Esophagus squamous epithelium (tissue), 5 donors: ENCODE measurements around the gene KRT13. TPM values are rescaled to one million over a fixed set of nuclear protein-coding genes. Genes with fewer than 3 reads are reported as not detected.

ENCODE experiments used
- DNase-seq: peaks from one replicate; lab custom pipeline; 2025; lab: John Stamatoyannopoulos, UW
- H3K27ac ChIP-seq, 4 donors: fragments of 200-600 bp; sonication (generic); one replicate each; pipeline ENCODE4 v1.5.1; 2016 to 2019; ENCODE audit warnings: mild to moderate bottlenecking in 1 of 4
- H3K27me3 ChIP-seq, 4 donors: fragments of 200-600 bp; sonication (generic); 1 replicate in 3 of 4; 2 replicates in 1 of 4; pipeline versions ENCODE4 v1.5.1 to v1.6.0; 2017 to 2021; ENCODE audit warnings: antibody characterized with exemption in 1 of 4
- H3K36me3 ChIP-seq, 3 donors: fragments of 200-600 bp; sonication (generic); one replicate each; pipeline ENCODE4 v1.5.1; 2016 to 2019
- H3K4me1 ChIP-seq, 3 donors: fragments of 200-600 bp; sonication (generic); one replicate each; pipeline ENCODE4 v1.5.1; 2017 to 2019
- H3K4me3 ChIP-seq, 4 donors: fragments of 200-600 bp; sonication (generic); 1 replicate in 3 of 4; 2 replicates in 1 of 4; pipeline ENCODE4 v1.5.1; 2016 to 2019; ENCODE audit warnings: mild to moderate bottlenecking in 2 of 4, moderate library complexity in 1 of 4
- H3K9me3 ChIP-seq, 3 donors: fragments of 200-600 bp; sonication (generic); one replicate each; pipeline ENCODE4 v1.5.1; 2016 to 2019
- POLR2A ChIP-seq, 4 donors: fragments of 450-650 bp; IDR thresholded peaks; one replicate each; pipeline ENCODE4 v1.6.1; 2017; ENCODE audit warnings: antibody characterized with exemption in 4 of 4, mild to moderate bottlenecking in 4 of 4, moderate library complexity in 3 of 4
- WGBS, 2 donors: methylation state at CpG; one replicate each; pipeline ENCODE4 v1.1.5; 2018; 5-methylcytosine and 5-hydroxymethylcytosine counted together
- intact Hi-C: fragments of 100-400 bp; cut with DNase I; formaldehyde crosslinking; loops from one replicate; pipeline ENCODE4 v1.15.0; 2022
- total RNA-seq, 4 donors: library from RNA; depleted of rRNA; stranded (reverse); fragments of >200 nt; gene quantifications; one replicate each; pipeline ENCODE4 v1.1.0, GENCODE V29; 2016
- TF ChIP-seq, protein P1 (sequence below), 6 experiments: fragments of 450-650 bp in 4 of 6; fragments of 200-600 bp in 2 of 6; sonication (generic) in 2 of 6; IDR thresholded peaks; one replicate each; pipeline ENCODE4 v1.5.1; 2016 to 2019; ENCODE audit warnings: antibody characterized with exemption in 6 of 6, mild to moderate bottlenecking in 4 of 6, moderate library complexity in 4 of 6
- donor health status: DM: yes; HTN: yes; CAD: no.

Gene KRT13
- total RNA-seq, 4 donors from 2014 or later, result 27,182 to 79,363 (median 33,601) TPM

- no peak overlapping the region for H3K4me3 ChIP-seq
- no peak for TF ChIP-seq POLR2A (IDR thresholded peaks at IDR 0.05)
- TF ChIP-seq, protein P1, sequence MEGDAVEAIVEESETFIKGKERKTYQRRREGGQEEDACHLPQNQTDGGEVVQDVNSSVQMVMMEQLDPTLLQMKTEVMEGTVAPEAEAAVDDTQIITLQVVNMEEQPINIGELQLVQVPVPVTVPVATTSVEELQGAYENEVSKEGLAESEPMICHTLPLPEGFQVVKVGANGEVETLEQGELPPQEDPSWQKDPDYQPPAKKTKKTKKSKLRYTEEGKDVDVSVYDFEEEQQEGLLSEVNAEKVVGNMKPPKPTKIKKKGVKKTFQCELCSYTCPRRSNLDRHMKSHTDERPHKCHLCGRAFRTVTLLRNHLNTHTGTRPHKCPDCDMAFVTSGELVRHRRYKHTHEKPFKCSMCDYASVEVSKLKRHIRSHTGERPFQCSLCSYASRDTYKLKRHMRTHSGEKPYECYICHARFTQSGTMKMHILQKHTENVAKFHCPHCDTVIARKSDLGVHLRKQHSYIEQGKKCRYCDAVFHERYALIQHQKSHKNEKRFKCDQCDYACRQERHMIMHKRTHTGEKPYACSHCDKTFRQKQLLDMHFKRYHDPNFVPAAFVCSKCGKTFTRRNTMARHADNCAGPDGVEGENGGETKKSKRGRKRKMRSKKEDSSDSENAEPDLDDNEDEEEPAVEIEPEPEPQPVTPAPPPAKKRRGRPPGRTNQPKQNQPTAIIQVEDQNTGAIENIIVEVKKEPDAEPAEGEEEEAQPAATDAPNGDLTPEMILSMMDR (IDR thresholded peaks at IDR 0.05), result no peak
- peaks cover 22 to 49% (median 29%) of the 10 kb centered on the region in 3 donors for H3K4me1 ChIP-seq
- no peak overlapping the region for H3K27ac ChIP-seq
- H3K9me3 ChIP-seq, result no peaks in the 10 kb centered on the region
- H3K36me3 ChIP-seq, result no peaks in the 10 kb centered on the region
- H3K27me3 ChIP-seq, result peaks cover 0 to 8% (median 0%) of the 10 kb centered on the region in 4 donors
- WGBS, 2 donors, result 45 to 51% methylated on average over 5 of the region's 5 CpGs
- DNase-seq, result no peak
- intact Hi-C loops, result loop anchor here (10.0 kb wide), 1 partner anchor 93 kb away; no protein-coding TSS in a partner anchor
Measured at GRCh38 chr17:41551365-41551764, 46.0 kb upstream of the KRT13 start.

DNA sequence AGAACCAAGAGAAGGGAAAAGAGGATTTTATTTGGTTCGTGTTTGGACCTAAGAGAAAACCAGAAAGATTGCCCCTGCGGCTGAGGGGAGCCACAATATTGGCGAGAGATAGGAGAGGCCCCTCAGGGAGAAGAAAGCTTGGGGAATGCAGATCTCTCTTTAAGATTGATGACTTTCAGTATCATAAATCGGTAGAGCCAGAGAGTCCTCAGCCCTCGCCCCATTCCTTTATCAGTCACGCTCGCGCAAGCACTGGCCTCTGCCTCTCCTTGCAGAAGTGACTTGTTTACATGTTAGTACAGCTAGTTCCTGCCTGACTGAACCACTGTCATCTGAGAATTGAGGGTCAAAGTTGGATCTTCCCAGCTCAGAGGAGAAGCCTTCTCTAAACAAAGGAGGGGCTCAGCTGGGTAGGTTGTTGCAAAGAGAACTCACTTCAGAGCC lies 44.2 kb upstream of the KRT13 start:
- Histone ChIP-seq H3K36me3 (no peaks in the 10 kb centered on the region), H3K9me3 (no peaks in the 10 kb centered on the region), H3K4me1 (peaks cover 22 to 48% (median 30%) of the 10 kb centered on the region in 3 donors), H3K4me3 (no peak overlapping the region), H3K27ac (peak overlapping the region; percentile 86 to 93 (median 88)), H3K27me3 (no peaks in the 10 kb centered on the region)
- no peak for TF ChIP-seq POLR2A (IDR thresholded peaks at IDR 0.05)
- TF ChIP-seq, protein P1 (IDR thresholded peaks at IDR 0.05), result no peak
- DNase-seq, result no peak
- WGBS, 2 donors, result 52 to 62% methylated on average over 8 of the region's 8 CpGs
- intact Hi-C loops, result loop anchor here (5.0 to 10.0 kb wide), 3 partner anchors 95 to 645 kb away; no protein-coding TSS in a partner anchor

- intact Hi-C loops, result loop anchor here (5.0 to 10.0 kb wide), 2 partner anchors 113 to 644 kb away; no protein-coding TSS in a partner anchor
- Histone ChIP-seq H3K36me3 (no peaks in the 10 kb centered on the region), H3K27me3 (no peaks in the 10 kb centered on the region), H3K4me3 (peak overlapping the region; percentile 5 to 60 (median 37)), H3K9me3 (no peaks in the 10 kb centered on the region), H3K27ac (peak overlapping the region; percentile 86 to 93 (median 88)), H3K4me1 (peaks cover 22 to 47% (median 31%) of the 10 kb centered on the region in 3 donors)
- no peak for DNase-seq
- TF ChIP-seq, protein P1 (IDR thresholded peaks at IDR 0.05), result peak; percentile 79 to 93 (median 86)
- peak in 1 of 4 donors; percentile 21 for TF ChIP-seq POLR2A (IDR thresholded peaks at IDR 0.05)
- 1 to 4% methylated on average over 7 to 12 of the region's 25 CpGs for WGBS, 2 donors
Measured at GRCh38 chr17:41548844-41549595, 43.6 kb upstream of the KRT13 start.

- intact Hi-C loops, result loop anchor here (5.0 to 10.0 kb wide), 2 partner anchors 114 to 643 kb away; no protein-coding TSS in a partner anchor
- Histone ChIP-seq H3K27ac (peak overlapping the region; percentile 86 to 93 (median 88)), H3K4me1 (peaks cover 22 to 46% (median 31%) of the 10 kb centered on the region in 3 donors), H3K9me3 (no peaks in the 10 kb centered on the region), H3K4me3 (peak overlapping the region; percentile 5 to 60 (median 37)), H3K36me3 (no peaks in the 10 kb centered on the region), H3K27me3 (no peaks in the 10 kb centered on the region)
- 4 to 21% methylated on average over 5 to 8 of the region's 23 CpGs for whole genome bisulfite sequencing, 2 donors
- TF ChIP-seq, protein P1 (IDR thresholded peaks at IDR 0.05), result peak in 1 of 6 experiments; percentile 4
- no peak for TF ChIP-seq POLR2A (IDR thresholded peaks at IDR 0.05)
- no peak for DNase-seq
Measured at GRCh38 chr17:41547921-41548843, 42.8 kb upstream of the KRT13 start.
